Lower leg skin (tissue), 3 donors: Measurements from ENCODE around the gene FLYWCH2.

Source experiments
- CTCF ChIP-seq, 3 donors: fragments of 450-650 bp; IDR thresholded peaks; one replicate each; pipeline ENCODE4 v1.5.1; 2016; ENCODE audit warnings: antibody characterized with exemption in 3 of 3, mild to moderate bottlenecking in 3 of 3, moderate library complexity in 2 of 3
- POLR2A ChIP-seq, 2 donors: fragments of 450-650 bp; IDR thresholded peaks; one replicate each; pipeline ENCODE4 v1.6.1; 2016 to 2017; ENCODE audit warnings: antibody characterized with exemption in 2 of 2, mild to moderate bottlenecking in 1 of 2, moderate library complexity in 1 of 2

GRCh38 chr16:2939968-2940367, 57.0 kb downstream of the FLYWCH2 start:
- TF ChIP-seq CTCF (IDR thresholded peaks at IDR 0.05) (no peak), POLR2A (IDR thresholded peaks at IDR 0.05) (no peak)
